Natural killer cell (primary cell): ENCODE measurements around the gene TTBK1. TPM values are rescaled to one million over a fixed set of nuclear protein-coding genes. Genes with fewer than 3 reads are reported as not detected.
A peak's percentile ranks its signal among the peaks of the same experiment; 100 is the strongest.

Experiments used
- ATAC-seq, 3 donors: fragments of 150-1000 bp in 2 of 3; fragments of 200-7000 bp in 1 of 3; cut with Tn5 transposase; 1 replicate in 1 of 3; 2 replicates in 2 of 3; pipeline ENCODE4 v1.10.0; 2021; ENCODE audit warnings: mild to moderate bottlenecking in 2 of 3, moderate library complexity in 2 of 3
- DNase-seq, 2 donors: peaks; one replicate each; pipeline versions ENCODE4 v3.0.0 to v3.0.0-alpha.2; 2013 to 2021; ENCODE audit warnings: mixed read lengths in 1 of 2
- H3K27ac ChIP-seq: one replicate; pipeline ENCODE4 v1.5.1; 2013; ENCODE audit warnings: mild to moderate bottlenecking, low read length
- H3K27me3 ChIP-seq: one replicate; pipeline ENCODE4 v1.6.1; 2013; ENCODE audit warnings: low read length; ENCODE audit not compliant: control insufficient read depth, insufficient read depth
- H3K36me3 ChIP-seq: one replicate; pipeline ENCODE4 v1.6.1; 2013; ENCODE audit warnings: low read length; ENCODE audit not compliant: control insufficient read depth, insufficient read depth
- H3K4me1 ChIP-seq: one replicate; pipeline ENCODE4 v1.6.1; 2013; ENCODE audit warnings: low read length; ENCODE audit not compliant: control insufficient read depth, insufficient read depth
- H3K4me3 ChIP-seq: one replicate; pipeline ENCODE4 v1.5.1; 2013; ENCODE audit warnings: low read length
- H3K9me3 ChIP-seq: one replicate; pipeline ENCODE4 v1.6.1; 2013; ENCODE audit warnings: low read length; ENCODE audit not compliant: control insufficient read depth, insufficient read depth
- H3K27ac Mint-ChIP-seq, 2 donors: one replicate each; pipeline ENCODE4 v1.8.0; 2022; ENCODE audit warnings: mild to moderate bottlenecking in 2 of 2, mixed read lengths in 2 of 2, moderate library complexity in 1 of 2
- H3K27me3 Mint-ChIP-seq, 2 donors: one replicate each; pipeline ENCODE4 v1.8.0; 2022; ENCODE audit warnings: low read depth in 2 of 2, mixed read lengths in 2 of 2
- H3K36me3 Mint-ChIP-seq: one replicate; pipeline ENCODE4 v1.8.0; 2022; ENCODE audit warnings: mixed read lengths
- H3K4me1 Mint-ChIP-seq, 2 donors: one replicate each; pipeline ENCODE4 v1.8.0; 2022; ENCODE audit warnings: mixed read lengths in 2 of 2
- H3K4me3 Mint-ChIP-seq: one replicate; pipeline ENCODE4 v1.8.0; 2022; ENCODE audit warnings: mild to moderate bottlenecking, moderate library complexity, mixed read lengths
- H3K9me3 Mint-ChIP-seq, 2 donors: one replicate each; pipeline ENCODE4 v1.8.0; 2022; ENCODE audit warnings: mixed read lengths in 2 of 2
- WGBS: methylation state at CpG from one replicate; pipeline ENCODE4 v1.1.7; 2013; ENCODE audit warnings: missing lambda C conversion rate; ENCODE audit not compliant: insufficient coverage; 5-methylcytosine and 5-hydroxymethylcytosine counted together
- intact Hi-C: fragments of 100-400 bp; cut with micrococcal nuclease; formaldehyde crosslinking; loops from one replicate; pipeline ENCODE4 v1.14.2; 2022
- total RNA-seq, 4 donors: library from RNA; stranded (reverse); fragments of 120-200 nt in 1 of 4; gene quantifications; one replicate each; pipeline versions ENCODE4 v1.2.3 to v1.2.4, GENCODE V29; 2013 to 2022
- TF ChIP-seq, protein P1 (sequence below): fragments of 200-600 bp; IDR thresholded peaks from one replicate; pipeline ENCODE4 v1.8.0; 2022; ENCODE audit warnings: antibody characterized with exemption

Gene TTBK1
- total RNA-seq, 3 donors from 2014 or later (not counting 1 experiment from before 2014, with no cell fraction given): 0.07 TPM; not detected in 2

DNA sequence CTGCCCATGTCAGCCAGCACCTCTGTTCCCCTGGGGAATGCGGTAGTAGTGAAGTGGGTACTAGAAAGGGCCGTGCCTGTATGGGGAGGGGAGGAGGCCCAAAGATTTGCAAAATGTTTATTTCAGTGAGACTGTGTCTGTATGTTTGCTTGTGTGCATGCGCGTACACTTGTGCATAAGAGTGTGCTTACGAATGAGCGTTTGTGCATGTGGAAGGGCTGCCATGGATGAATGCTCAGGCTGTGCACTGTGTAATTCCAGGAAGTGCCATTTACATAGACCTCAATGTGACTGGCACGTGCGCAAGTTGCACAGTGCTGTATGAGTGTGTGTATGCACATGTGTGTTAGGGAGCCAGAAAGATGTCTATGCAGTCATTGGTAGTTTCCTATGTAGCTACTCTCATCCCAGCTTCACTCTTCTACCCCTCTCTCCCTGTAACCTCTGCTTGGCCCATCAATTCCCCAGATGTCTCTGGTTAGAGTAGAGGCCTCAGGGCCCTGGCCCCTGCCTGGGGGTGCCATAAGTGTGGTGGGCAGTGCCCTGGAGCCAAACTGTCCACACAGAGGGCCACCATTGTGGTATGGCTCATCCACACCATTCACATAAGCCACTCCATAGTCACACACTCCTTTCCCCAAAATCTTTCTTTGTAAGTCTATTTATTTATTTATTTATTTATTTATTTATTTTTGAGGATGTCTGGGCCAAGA is 28.0 kb downstream of the TTBK1 start:
- Histone ChIP-seq H3K4me3 (no peak overlapping the region), H3K27me3 (peaks cover 22% of the 10 kb centered on the region), H3K36me3 (no peaks in the 10 kb centered on the region), H3K27ac (no peak overlapping the region), H3K4me1 (peaks cover 30% of the 10 kb centered on the region), H3K9me3 (no peaks in the 10 kb centered on the region)
- no peak for DNase-seq
- Mint-ChIP-seq H3K4me1 (peaks cover 11 to 31% of the 10 kb centered on the region in 2 donors), H3K27ac (no peak overlapping the region), H3K36me3 (no peaks in the 10 kb centered on the region), H3K9me3 (no peaks in the 10 kb centered on the region), H3K4me3 (no peak overlapping the region), H3K27me3 (peaks cover 18 to 29% of the 10 kb centered on the region in 2 donors)
- ATAC-seq: no peak
- 80% methylated on average over 8 of the region's 8 CpGs for WGBS
- intact Hi-C loops: no loop called here
- TF ChIP-seq, protein P1, sequence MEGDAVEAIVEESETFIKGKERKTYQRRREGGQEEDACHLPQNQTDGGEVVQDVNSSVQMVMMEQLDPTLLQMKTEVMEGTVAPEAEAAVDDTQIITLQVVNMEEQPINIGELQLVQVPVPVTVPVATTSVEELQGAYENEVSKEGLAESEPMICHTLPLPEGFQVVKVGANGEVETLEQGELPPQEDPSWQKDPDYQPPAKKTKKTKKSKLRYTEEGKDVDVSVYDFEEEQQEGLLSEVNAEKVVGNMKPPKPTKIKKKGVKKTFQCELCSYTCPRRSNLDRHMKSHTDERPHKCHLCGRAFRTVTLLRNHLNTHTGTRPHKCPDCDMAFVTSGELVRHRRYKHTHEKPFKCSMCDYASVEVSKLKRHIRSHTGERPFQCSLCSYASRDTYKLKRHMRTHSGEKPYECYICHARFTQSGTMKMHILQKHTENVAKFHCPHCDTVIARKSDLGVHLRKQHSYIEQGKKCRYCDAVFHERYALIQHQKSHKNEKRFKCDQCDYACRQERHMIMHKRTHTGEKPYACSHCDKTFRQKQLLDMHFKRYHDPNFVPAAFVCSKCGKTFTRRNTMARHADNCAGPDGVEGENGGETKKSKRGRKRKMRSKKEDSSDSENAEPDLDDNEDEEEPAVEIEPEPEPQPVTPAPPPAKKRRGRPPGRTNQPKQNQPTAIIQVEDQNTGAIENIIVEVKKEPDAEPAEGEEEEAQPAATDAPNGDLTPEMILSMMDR: no peak

DNA sequence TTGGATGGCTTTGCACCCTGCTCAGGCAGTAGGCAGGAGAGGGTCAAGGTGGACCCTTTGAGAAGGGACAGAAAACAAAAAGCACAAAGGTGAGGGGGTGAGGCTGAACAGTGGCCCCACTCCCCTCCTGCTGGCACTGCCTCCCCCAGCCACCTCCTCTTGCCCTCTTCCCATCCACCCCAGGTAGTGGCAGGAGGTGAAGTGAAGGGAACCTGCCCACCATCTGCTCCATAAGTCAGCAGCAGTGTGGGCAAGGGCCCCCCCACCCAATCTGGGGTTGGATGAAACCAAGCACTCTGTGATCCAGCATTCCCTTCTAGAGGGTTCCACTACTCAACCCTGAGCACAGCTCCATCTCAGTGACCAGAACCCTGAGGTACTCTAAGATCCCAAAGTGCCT is 28.7 kb downstream of the TTBK1 start:
- Histone ChIP-seq H3K9me3 (no peaks in the 10 kb centered on the region), H3K27ac (no peak overlapping the region), H3K4me3 (no peak overlapping the region), H3K27me3 (peaks cover 28% of the 10 kb centered on the region), H3K4me1 (peaks cover 37% of the 10 kb centered on the region), H3K36me3 (no peaks in the 10 kb centered on the region)
- intact Hi-C loops: no loop called here
- Mint-ChIP-seq H3K4me3 (no peak overlapping the region), H3K27me3 (peaks cover 22 to 35% of the 10 kb centered on the region in 2 donors), H3K4me1 (peaks cover 13 to 34% of the 10 kb centered on the region in 2 donors), H3K27ac (no peak overlapping the region), H3K36me3 (no peaks in the 10 kb centered on the region), H3K9me3 (no peaks in the 10 kb centered on the region)
- TF ChIP-seq, protein P1: no peak
- DNase-seq (no peak), ATAC-seq (no peak)

DNA sequence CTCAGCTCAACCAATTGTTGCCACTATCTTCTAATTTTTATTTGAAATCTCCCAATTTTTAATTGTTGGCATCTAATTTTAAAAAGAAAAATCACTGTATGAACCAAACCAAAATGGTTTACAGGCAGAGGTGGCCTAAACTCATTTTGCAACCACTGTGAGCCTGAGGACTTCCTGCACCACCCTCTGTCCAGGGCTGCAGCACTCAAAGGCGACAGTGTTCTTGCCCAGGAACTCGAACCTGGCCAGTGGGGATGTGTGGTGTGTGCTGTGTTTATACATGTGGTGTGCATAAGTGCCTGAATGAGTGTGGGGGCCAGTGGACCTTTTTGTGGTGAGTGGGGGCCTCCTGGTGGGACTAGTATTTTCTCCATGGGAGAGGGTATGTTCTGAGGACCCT is 30.4 kb downstream of the TTBK1 start:
- Mint-ChIP-seq H3K9me3 (no peaks in the 10 kb centered on the region), H3K36me3 (no peaks in the 10 kb centered on the region), H3K4me1 (peaks cover 16 to 42% of the 10 kb centered on the region in 2 donors), H3K27me3 (peaks cover 28 to 37% of the 10 kb centered on the region in 2 donors), H3K4me3 (peak overlapping the region; percentile 22), H3K27ac (no peak overlapping the region)
- ATAC-seq: no peak
- intact Hi-C loops: no loop called here
- no peaks in the 10 kb centered on the region for H3K9me3 ChIP-seq
- DNase-seq: no peak
- H3K27me3 ChIP-seq: peaks cover 28% of the 10 kb centered on the region
- H3K36me3 ChIP-seq: no peaks in the 10 kb centered on the region
- H3K4me3 ChIP-seq: no peak overlapping the region
- TF ChIP-seq, protein P1: no peak
- peaks cover 37% of the 10 kb centered on the region for H3K4me1 ChIP-seq
- WGBS: 43% methylated on average over 2 of the region's 2 CpGs
- no peak overlapping the region for H3K27ac ChIP-seq
